Stimulated activated CD8-positive, alpha-beta memory T cell treated with anti-CD3 and anti-CD28 coated beads, Interleukin-2, amount 100 ng/mL, for 48 hours (primary cell): ENCODE results near the gene DCAF17.
"Not testable (repeated sequence)": the region's sequence is repeated elsewhere in the genome, so short reads cannot be mapped to it uniquely, and the experiment has no call there.

ENCODE experiments used
- DNase-seq, 2 donors: peaks; one replicate each; pipeline ENCODE4 v3.0.0-alpha.2; 2020; ENCODE audit warnings: low read depth in 2 of 2

The DCAF17 gene

DNA sequence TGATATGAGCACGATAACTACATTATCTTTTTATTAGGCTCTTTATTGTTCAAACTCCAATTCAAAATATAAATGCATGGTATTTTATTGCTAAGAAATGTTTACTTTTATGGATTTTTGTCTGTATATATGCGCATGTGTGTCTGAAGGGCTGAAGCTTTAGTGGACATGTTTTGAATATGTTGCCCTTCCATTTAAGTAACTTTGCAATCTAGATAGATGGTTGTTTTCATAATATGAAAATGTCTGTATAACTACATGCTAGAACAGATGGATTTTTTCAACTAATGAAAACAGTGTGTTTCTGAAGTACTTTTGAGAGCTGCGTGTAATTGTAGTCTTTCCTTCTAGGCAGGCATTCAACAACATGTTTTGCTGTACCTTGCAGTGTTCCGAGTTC is 18.7 kb downstream of the DCAF17 start:
- no peak for DNase-seq

DNA sequence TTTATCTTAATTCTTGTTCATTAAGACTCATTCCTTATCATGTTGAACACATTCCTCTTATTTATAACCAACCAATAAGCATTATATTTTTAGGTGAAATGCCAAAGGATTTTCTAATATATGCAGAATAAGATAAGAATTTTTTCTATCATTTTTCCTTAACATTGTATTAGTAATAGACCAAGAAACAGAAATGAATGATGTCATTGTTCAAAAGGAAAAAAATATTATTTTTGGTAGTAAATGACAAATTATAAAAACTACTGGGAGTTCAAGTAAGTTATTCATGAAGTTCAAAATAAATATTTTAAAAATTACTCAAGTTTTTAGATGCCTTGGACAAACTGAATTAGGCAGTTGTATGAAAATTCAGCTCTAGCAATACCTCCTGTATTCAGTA is 25.5 kb downstream of the DCAF17 start:
- DNase-seq, result no peak

DNA sequence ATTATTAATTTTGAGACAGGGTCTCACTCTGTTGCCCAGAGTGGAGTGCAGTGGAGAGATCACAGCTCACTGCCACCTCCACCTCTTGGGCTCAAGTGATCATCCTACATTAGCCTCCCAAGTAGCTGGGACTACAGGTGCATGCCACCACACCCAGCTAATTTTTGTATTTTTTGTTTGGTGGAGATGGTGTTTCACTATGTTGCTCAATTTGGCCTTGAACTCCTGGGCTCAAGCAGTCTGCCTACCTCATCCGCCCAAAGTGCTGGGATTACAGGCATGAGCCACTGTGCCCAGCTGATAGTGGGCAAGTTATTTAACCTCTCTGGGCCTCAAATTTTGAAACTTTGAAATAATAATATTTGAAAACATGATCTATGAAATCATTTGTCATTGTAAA is 26.5 kb downstream of the DCAF17 start:
- DNase-seq, result no peak

DNA sequence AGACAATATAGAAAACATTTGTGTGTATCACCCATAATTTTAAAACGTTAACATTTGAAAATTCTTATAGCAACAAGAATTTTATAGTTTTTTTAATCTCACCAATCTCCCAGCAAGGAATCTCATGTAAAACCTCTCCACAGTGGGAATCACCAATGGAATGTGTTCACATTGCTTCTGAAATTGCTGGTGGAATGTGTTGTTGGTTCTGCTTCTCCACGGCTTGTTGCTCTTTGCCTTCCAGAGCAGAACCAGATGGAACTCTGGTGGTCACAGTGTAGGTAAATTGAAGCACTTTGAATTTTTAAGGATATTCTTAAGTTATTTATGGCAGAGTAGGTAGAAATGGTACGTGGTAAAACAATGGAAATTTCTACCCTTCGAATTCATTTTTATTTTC is 35.1 kb downstream of the DCAF17 start:
- DNase-seq, result no peak

DNA sequence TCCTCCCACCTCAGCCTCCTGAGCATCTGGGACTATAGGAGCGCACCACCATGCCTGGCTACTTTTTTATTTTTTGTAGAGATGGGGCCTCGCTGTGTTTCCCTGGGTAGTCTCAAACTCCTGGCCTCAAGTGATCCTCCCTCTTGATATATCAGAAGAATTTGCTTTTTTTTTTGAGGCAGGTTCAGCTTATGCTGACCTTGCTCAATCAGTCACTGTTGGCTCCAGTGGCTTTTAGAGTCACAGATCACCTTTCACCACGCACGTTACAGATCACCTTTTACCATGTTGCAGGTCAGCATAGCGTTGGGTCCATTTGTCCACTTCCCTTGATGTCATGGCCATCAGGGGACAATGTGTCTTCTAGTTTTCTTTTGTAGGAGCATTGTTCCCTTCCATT is 36.1 kb downstream of the DCAF17 start:
- no peak for DNase-seq

DNA sequence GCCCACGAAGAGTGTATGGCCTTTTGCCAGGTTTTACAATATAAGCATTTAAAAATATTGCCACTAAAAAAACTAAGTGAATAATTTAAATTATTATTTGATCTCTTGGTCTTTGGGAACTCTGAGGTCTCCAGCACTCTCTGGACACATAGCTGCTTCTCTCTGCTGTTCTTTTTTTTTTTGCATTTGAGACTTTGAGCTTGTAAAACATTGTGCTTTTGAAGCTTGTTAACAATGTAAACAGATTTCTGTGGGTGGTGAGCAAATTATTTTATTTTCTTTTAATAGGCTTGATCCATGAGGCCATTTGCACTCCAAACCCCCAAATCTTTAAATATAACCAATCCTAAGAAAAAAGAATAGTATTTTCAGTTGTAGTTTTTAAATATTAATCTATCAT is 42.0 kb downstream of the DCAF17 start:
- DNase-seq, result no peak

DNA sequence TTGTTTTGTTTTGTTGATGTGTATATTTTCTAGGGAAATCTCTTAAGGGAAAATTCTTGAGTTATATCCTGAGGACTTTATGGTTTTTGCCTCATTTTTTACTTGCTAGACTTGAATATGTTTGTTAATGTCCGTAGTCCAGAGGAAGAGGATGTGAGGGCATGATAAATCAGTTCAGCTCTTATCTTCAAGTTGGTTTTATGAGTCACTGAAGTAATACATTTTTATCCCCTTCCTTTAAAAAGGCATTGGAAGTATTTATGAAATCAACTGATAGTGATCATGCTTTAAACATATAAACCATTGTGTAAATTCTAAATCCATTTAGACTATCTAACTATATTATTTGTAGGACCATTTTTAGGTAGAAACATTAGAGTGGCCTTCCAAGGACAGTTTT is 44.3 kb downstream of the DCAF17 start:
- no peak for DNase-seq

DNA sequence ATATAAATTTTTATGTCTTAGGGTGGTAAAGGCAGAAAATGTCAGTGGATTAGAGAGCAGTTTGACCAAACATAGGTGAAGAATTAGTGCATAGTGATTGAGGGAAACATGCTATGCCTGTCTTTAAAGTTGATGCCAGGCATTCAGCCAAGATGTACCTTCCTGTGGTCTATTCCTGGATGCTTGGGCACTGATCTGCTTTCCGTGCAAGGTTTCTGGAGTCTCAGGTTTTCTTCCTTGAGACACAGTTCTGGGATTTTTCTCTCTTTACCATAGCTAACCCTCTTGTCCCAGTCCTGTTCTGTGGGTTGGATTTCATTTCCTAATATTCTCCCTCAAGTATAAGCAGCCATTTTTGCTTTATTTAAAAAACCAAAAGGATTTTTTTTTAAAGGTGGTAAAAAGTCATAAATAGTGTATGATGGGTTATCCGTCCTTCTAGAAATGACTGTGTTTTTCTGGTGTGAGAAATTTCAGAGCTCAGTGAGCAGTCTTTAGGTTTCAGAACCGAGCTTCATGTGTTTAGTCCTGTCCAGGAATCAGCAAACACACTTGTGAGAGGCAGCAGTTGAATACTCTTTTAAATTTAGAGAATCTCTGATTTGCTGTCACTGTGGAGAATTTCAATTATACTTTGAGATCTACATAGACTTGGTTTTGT is 45.3 kb downstream of the DCAF17 start:
- DNase-seq, result no peak

DNA sequence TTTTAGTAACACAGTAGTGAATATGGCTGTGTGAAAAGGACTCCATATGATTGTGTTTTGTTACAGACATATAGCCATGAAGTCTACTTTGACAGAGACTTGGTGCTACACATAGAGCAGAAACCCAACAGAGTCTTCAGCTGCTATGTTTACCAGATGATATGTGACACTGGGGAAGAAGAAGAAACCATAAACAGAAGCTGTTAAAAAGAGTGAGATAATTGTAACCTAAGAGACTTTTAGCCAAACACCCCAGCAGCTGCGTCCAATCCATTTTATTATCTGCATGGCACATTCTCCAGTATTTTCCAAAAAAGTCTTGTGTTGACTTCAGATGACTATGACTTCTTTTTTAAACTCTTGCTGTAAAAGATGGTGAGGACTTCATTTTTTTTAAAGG is 46.9 kb downstream of the DCAF17 start:
- DNase-seq, result no peak

DNA sequence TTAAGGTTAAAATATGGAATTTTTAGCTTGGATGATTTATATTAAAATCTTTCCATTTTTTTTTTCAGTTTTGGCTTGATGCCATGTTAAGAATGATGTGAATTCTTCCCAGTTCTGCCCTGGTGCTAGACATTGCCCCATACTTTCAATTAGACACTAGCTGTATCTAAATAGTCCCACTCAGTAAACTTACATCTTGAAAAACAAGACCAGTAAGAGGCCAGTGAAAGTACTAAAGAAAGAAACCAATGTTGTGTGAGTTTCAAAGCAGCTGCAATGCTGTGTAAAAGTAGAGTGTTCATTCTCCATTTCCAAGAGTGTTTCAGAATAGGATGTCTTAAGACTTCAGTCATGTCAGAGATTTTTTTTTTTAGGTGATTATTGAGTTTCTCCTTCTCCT is 48.3 kb downstream of the DCAF17 start:
- no peak for DNase-seq

DNA sequence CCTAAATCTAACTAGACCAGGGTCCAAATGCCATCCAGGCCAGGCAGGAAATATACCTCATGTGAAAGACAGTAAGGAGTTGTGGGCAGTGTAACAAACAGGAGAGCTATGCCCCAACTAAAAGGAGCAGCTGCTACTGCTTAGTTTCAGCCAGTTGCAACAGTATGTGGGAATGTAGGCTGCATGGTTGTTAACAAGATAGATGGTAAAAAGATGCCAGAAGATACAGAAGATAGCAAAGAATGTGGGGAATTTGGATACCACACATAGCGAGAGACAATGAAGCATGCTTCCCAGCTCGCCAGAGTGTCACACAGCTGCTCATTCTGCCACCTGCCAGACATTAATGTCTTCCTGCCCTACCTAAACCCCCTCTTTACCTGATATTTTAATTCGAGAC is 48.9 kb downstream of the DCAF17 start:
- no peak for DNase-seq

DNA sequence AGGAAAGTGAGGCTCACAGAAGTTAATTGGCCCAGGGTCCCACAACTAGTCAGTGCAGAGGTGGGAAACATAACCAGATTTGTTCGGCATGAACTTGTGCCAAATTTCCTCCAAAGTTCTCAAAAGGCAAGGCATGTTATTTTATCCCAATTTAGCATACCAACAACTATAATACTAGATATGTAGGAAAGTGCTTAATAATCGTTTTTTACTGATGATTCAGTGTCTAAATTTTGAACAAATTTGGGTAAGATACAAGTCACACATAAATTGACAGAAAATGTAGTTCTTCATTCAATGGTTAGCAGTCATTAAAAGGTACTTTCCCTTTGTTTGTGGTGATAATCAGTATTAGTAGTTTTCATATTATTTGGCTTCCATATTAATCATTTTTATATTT is 49.8 kb downstream of the DCAF17 start:
- DNase-seq, result no peak

DNA sequence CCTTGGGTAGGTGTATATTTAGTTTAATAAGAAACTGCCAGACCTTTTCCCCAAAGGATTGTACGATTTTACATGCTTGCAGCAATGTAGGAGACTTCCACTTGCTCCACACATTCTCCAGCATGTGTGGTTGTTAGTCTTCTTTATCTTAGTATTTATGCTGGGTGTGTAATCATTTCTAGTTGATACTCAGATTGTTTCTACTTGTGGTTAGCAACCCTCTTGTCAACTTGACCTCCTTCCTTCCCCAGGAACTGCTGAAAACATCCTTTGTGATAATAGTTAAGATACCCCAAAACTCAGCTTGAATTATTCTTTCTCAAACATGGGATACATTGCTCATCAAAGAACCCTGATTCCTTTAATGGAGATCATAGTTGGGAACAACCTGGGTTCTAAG is 51.1 kb downstream of the DCAF17 start:
- DNase-seq, result no peak

DNA sequence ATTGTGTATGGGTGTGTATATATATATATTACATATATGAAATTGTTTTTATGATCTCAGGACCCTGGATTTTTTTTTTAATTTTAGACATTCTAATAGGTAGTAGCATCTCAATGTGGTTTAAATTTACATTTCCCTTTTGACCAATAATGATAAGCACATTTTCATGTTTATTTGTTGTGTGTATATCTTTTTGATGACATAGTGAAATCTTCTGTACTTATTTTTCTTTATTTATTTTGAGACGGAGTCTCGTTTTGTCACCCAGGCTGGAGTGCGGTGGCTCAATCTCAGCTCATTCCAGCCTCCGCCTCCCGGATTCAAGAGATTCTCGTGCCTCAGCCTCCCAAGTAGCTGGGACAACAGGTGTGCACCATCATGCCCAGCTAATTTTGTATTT is 53.2 kb downstream of the DCAF17 start:
- DNase-seq, result no peak

DNA sequence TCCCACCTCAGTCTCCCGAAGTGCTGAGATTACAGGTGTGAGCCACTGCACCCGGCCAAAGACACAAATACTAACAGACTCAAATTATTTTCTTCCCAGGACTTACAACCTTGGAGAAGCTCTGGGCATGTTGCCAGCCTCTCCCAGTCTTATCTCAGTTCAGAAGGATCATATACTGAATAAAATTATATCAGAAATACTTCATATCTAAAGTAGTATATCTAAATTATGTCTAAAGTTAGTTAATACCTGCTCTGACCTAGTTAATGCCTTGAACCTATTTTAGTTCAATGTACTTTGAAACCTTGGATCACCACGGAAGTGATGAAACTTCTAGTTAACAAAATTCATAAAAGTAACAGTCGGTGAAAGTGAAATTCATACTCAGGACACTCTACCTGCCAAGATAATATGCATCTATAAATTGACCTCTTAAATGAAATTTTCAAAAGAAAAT is 53.8 kb downstream of the DCAF17 start:
- DNase-seq, result no peak

DNA sequence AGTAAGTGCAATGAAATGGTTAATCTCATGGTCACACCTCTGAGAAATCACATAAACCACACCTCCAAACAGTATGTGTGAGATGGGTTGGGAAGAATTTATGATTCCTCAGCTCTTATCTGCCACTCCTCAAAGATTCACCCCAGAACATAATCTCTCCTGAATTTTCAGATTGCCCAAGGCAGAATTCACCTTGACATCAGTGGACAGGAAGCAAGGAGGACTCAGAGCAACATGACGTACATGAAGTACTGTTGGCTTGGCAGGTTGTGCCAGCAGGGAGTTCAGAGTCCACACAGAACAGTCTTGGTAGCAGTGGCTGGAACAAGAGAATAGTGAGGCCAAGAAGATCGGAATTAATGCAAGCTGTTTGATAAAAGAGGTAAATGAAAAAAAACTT is 56.6 kb downstream of the DCAF17 start:
- DNase-seq, result no peak

DNA sequence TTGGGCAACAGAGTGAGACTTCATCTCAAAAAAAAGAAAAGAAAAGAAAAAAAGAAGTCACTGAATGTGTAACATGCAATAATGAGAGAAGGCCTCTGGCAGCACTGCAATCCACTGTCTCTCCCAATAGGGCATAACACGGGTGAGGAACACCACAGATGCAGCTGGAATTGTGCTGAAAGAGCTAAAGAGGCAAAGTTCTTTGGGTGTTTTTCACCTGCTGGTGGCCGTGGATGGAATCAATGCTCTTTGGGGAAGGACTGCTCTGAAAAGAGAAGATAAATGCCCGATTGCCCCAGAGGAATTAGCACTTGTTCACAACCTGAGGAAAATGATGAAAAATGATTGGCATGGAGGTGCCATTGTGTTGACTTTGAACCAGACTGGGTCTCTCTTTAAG is 57.3 kb downstream of the DCAF17 start:
- no peak for DNase-seq

DNA sequence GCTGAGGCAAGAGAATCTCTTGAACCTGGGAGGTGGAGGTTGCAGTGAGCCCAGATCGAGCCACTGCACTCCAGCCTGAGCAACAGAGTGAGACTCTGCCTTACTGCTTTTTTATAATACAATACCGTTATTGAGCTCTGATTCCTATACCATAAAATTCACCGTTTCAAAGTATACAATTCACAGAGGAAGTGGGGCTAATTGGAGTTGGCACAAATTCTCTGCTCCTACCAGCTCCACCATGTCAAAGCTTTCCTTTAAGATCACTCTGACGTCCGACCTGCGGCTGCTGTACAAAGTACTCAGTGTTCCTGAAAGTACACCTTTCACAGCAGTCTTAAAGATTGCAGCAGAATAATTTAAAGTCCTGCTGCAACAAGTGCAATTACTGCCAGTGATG is 58.6 kb downstream of the DCAF17 start:
- DNase-seq, result no peak

DNA sequence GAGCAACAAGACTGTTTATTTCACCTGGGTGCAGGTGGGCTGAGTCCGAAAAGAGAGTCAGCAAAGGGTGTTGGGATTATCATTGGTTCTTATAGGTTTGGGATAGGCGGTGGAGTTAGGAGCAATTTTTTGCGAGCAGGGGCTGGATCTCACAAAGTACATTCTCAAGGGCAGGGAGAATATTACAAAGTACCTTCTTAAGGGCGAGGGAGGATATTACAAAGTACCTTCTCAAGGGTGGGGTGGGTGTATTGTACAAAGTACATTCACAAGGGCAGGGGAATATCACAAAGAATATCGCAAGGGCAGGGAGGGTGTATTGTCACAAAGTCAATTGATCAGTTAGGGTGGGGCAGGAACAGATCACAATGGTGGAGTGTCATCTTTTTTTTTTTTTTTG is 63.6 kb downstream of the DCAF17 start:
- not testable (repeated sequence) for DNase-seq

DNA sequence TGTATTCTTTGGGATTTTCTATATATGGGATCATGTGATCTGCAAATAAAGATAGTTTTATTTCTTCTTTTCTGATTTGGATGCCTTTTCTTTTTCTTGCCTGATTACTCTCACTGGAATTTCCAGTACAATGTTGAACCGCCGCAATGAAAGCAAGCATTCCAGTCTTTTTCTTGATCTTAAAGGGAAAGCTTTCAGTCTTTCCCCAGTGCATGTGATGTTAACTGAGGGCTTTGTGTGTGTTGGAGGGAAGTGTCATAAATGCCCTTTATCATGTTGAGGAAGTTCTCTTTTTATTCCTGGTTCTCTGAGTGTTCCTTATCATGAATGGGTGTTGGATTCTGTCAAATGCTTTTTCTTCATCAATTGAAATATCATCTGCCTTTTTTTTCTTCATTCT is 71.3 kb downstream of the DCAF17 start:
- no peak for DNase-seq

DNA sequence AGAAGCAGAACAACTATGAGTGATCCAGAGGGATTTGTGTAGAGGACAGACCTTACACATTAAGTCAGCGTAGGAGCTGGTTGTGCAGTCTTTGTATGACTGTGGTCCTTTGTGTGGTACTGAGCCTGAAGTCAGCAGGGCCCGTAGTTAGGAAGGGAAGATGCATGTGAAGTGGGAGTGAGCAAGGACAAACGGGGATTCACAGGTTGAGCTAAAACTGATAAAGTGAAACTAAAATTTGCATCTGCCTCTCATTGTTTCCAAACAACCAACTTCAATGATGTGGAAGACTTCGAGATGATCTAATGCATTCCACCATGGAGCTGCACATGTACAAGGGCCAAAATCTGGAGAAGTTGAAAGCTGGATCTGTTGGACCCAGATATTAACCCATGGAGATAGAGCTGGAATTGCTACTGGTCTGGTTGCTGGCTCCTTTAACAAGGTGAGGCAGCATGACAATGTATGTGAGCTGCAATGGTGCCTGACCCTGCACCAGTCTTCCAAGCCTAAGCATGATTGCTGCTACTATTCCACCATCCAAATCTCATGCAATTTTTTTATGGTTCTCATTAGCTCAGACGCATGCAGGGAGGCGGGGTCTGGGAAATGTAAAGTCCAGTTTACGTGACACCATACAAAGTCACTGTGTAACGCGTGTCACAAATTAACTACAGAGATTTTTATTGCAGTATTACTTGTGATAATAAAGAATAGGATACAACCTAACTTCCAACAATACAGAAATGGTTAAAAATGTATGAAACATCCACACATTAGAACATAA is 76.1 kb downstream of the DCAF17 start:
- DNase-seq, result no peak

DNA sequence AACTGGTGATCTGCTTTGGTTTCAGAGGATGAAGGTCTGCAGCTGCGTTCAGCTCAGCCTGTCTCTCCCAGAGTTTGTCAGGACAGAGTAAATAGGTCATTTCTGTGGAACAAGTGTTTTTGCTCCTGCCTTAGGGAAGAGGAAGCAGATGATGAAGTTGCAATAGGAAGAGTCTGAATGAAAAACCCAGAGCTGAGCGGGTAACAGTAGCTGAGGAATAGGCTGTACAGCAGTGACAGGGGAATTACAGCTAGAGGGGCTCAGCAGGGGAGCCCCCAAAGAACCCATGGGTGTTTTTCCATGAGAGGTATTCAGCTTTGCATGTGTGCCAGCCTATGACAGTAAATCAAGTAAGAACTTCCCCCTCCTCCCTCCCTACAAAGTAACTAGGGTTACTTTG is 78.0 kb downstream of the DCAF17 start:
- no peak for DNase-seq

DNA sequence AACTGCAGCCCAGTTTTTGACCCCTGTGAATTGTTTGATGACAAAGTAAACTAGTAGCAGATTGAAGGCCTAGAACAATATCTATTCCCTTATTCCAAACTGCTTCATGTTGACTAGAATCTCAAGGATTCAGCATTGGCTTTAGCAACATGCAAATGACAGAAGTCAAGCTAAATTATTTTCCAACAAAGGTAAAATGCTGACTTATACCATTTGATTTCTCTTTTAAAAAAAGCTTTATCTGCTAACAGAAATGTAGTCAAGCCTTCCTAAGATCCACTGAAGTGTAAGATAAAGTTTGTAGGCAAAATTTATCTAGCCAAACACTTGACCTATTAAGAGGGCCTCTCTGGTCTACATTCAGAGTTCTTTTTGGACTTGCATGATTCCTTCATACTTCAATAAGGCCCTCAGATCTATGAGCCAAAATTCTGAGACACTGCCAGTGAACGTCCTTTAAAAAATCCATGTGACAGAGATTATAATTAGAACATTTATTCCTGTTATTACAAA is 78.7 kb downstream of the DCAF17 start:
- DNase-seq, result no peak
